HuH-7.5 (cell line): ENCODE data around the gene TACC2.

Experiments used
- DNase-seq: peaks from one replicate; pipeline ENCODE4 v3.0.0; 2011; ENCODE audit warnings: low spot score

The TACC2 gene

GRCh38 chr10:122249303-122249850 is 260.4 kb downstream of the TACC2 start:
- no peak for DNase-seq

GRCh38 chr10:122249991-122250750 is 261.2 kb downstream of the TACC2 start:
- DNase-seq, result no peak

GRCh38 chr10:122251459-122252255 is 262.7 kb downstream of the TACC2 start:
- DNase-seq, result no peak

GRCh38 chr10:122252805-122253204 is 263.8 kb downstream of the TACC2 start:
- no peak for DNase-seq

- DNase-seq, result no peak
These were observed 264.6 kb downstream of the TACC2 start for GRCh38 chr10:122253605-122254004.

GRCh38 chr10:122254831-122255230 is 265.9 kb downstream of the TACC2 start:
- no peak for DNase-seq

- no peak for DNase-seq
These were observed 266.7 kb downstream of the TACC2 start for GRCh38 chr10:122255509-122256301.

GRCh38 chr10:122257041-122257440 is 268.1 kb downstream of the TACC2 start:
- no peak for DNase-seq

- no peak for DNase-seq
These were observed 269.4 kb downstream of the TACC2 start for GRCh38 chr10:122258136-122259074.

- no peak for DNase-seq
These were observed 270.1 kb downstream of the TACC2 start for GRCh38 chr10:122259075-122259466.

- no peak for DNase-seq
These were observed 272.6 kb downstream of the TACC2 start for GRCh38 chr10:122261584-122261983.

GRCh38 chr10:122263971-122264370 is 275.0 kb downstream of the TACC2 start:
- no peak for DNase-seq

- DNase-seq, result no peak
These were observed 275.5 kb downstream of the TACC2 start for GRCh38 chr10:122264436-122264835.

GRCh38 chr10:122264931-122265330 is 276.0 kb downstream of the TACC2 start:
- DNase-seq, result no peak

- no peak for DNase-seq
These were observed 276.9 kb downstream of the TACC2 start for GRCh38 chr10:122265896-122266295.

GRCh38 chr10:122267849-122268737 is 279.1 kb downstream of the TACC2 start:
- DNase-seq, result peak; percentile 67

GRCh38 chr10:122269059-122269687 is 280.2 kb downstream of the TACC2 start:
- no peak for DNase-seq

- no peak for DNase-seq
These were observed 282.1 kb downstream of the TACC2 start, which contains the start of gene BTBD16 for GRCh38 chr10:122271076-122271475. Gene BTBD16 (plus strand): TSS chr10:122271296. CDS start chr10:122275082, 3,786 bp downstream.

- no peak for DNase-seq
These were observed 285.1 kb downstream of the TACC2 start for GRCh38 chr10:122273966-122274545.
